HG03280 (cell line): ENCODE data around the gene TRIM32.

ENCODE experiments used
- ATAC-seq: cut with Tn5 transposase; IDR thresholded peaks from one replicate; pipeline ENCODE4 v1.9.1; 2021; ENCODE audit warnings: mild to moderate bottlenecking, moderate library complexity; ENCODE audit not compliant: unreplicated experiment

The TRIM32 gene

GRCh38 chr9:116704470-116704869 lies 17.4 kb downstream of the TRIM32 start:
- ATAC-seq: no peak

GRCh38 chr9:116705531-116705930 lies 18.4 kb downstream of the TRIM32 start:
- ATAC-seq: no peak

GRCh38 chr9:116706310-116707290 lies 19.5 kb downstream of the TRIM32 start:
- no peak for ATAC-seq

- no peak for ATAC-seq
Observed at GRCh38 chr9:116712781-116713180, 25.7 kb downstream of the TRIM32 start.

- ATAC-seq: no peak
Observed at GRCh38 chr9:116713271-116713670, 26.2 kb downstream of the TRIM32 start.

GRCh38 chr9:116715751-116716150 lies 28.6 kb downstream of the TRIM32 start:
- ATAC-seq: no peak

GRCh38 chr9:116716438-116716837 lies 29.3 kb downstream of the TRIM32 start:
- ATAC-seq: no peak

GRCh38 chr9:116717150-116717549 lies 30.0 kb downstream of the TRIM32 start:
- no peak for ATAC-seq

GRCh38 chr9:116718111-116718510 lies 31.0 kb downstream of the TRIM32 start:
- no peak for ATAC-seq

- no peak for ATAC-seq
Observed at GRCh38 chr9:116720111-116720510, 33.0 kb downstream of the TRIM32 start.

- no peak for ATAC-seq
Observed at GRCh38 chr9:116721411-116721810, 34.3 kb downstream of the TRIM32 start.

- ATAC-seq: no peak
Observed at GRCh38 chr9:116721944-116722343, 34.8 kb downstream of the TRIM32 start.

GRCh38 chr9:116724123-116724522 lies 37.0 kb downstream of the TRIM32 start:
- no peak for ATAC-seq

- ATAC-seq: no peak
Observed at GRCh38 chr9:116726602-116727001, 39.5 kb downstream of the TRIM32 start.

GRCh38 chr9:116733010-116733641 lies 46.0 kb downstream of the TRIM32 start:
- no peak for ATAC-seq

- ATAC-seq: no peak
Observed at GRCh38 chr9:116736399-116737151, 49.5 kb downstream of the TRIM32 start.

GRCh38 chr9:116737152-116737546 lies 50.0 kb downstream of the TRIM32 start:
- peak; percentile 60 for ATAC-seq

GRCh38 chr9:116741086-116741740 lies 54.1 kb downstream of the TRIM32 start:
- ATAC-seq: no peak

- ATAC-seq: no peak
Observed at GRCh38 chr9:116741742-116742141, 54.6 kb downstream of the TRIM32 start.

- no peak for ATAC-seq
Observed at GRCh38 chr9:116749176-116749575, 62.1 kb downstream of the TRIM32 start.

- ATAC-seq: no peak
Observed at GRCh38 chr9:116749772-116750171, 62.7 kb downstream of the TRIM32 start.
